T-helper 2 cell treated with Interferon-gamma antibody and Interleukin-4, amounts not matched to agents 5 μg/mL and 100 μg/mL, for 36 hours (primary cell): Measurements from ENCODE around the gene RCAN2.

Experiments used
- DNase-seq: peaks from one replicate; pipeline ENCODE4 v3.0.0; 2021; ENCODE audit warnings: low spot score
- H3K27ac Mint-ChIP-seq: one replicate; pipeline ENCODE4 v1.8.0; 2021; ENCODE audit warnings: mild to moderate bottlenecking, mixed read lengths
- H3K27me3 Mint-ChIP-seq: one replicate; pipeline ENCODE4 v1.8.0; 2021; ENCODE audit warnings: low read depth, mixed read lengths
- H3K36me3 Mint-ChIP-seq: one replicate; pipeline ENCODE4 v1.8.0; 2021; ENCODE audit warnings: low read depth, mixed read lengths
- H3K4me1 Mint-ChIP-seq: one replicate; pipeline ENCODE4 v1.8.0; 2021; ENCODE audit warnings: low read depth, mixed read lengths
- H3K4me3 Mint-ChIP-seq: one replicate; pipeline ENCODE4 v1.8.0; 2022; ENCODE audit warnings: mild to moderate bottlenecking, moderate library complexity, mixed read lengths
- H3K9me3 Mint-ChIP-seq: one replicate; pipeline ENCODE4 v1.8.0; 2021; ENCODE audit warnings: mixed read lengths

The RCAN2 gene

GRCh38 chr6:46472243-46472642, 19.0 kb downstream of the RCAN2 start:
- H3K27ac Mint-ChIP-seq, result no peak overlapping the region
- peaks cover 7% of the 10 kb centered on the region for H3K27me3 Mint-ChIP-seq
- no peaks in the 10 kb centered on the region for H3K4me1 Mint-ChIP-seq
- H3K9me3 Mint-ChIP-seq, result no peaks in the 10 kb centered on the region
- H3K4me3 Mint-ChIP-seq, result no peak overlapping the region
- H3K36me3 Mint-ChIP-seq, result no peaks in the 10 kb centered on the region
- DNase-seq, result no peak

- no peaks in the 10 kb centered on the region for H3K9me3 Mint-ChIP-seq
- DNase-seq, result no peak
- peaks cover 9% of the 10 kb centered on the region for H3K27me3 Mint-ChIP-seq
- no peak overlapping the region for H3K27ac Mint-ChIP-seq
- H3K36me3 Mint-ChIP-seq, result no peaks in the 10 kb centered on the region
- no peaks in the 10 kb centered on the region for H3K4me1 Mint-ChIP-seq
- no peak overlapping the region for H3K4me3 Mint-ChIP-seq
These were observed 22.2 kb downstream of the RCAN2 start for GRCh38 chr6:46469021-46469420.

- Mint-ChIP-seq H3K4me3 (no peak overlapping the region), H3K36me3 (no peaks in the 10 kb centered on the region), H3K27ac (no peak overlapping the region), H3K9me3 (no peaks in the 10 kb centered on the region), H3K4me1 (no peaks in the 10 kb centered on the region), H3K27me3 (peaks cover 9% of the 10 kb centered on the region)
- no peak for DNase-seq
These were observed 22.7 kb downstream of the RCAN2 start for GRCh38 chr6:46468403-46469010.

DNA sequence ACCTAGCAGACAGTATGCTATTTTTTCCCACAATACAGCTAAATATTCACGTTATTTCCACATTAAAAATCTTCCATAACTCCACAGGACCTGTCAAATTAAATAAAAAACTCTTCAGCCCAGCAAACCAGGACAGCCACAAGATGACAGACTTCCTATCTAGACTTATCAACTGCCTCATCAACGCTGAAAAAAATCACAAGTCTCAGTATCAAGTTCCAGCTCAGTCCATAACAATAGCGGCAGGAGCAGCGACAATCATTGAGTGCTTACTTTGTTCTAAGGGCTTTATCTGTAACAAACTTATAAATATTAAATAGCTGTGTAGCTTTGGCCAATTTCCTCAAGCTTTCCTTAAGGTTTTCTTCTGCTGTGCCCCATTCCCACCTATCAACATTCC, 24.7 kb downstream of the RCAN2 start:
- H3K4me3 Mint-ChIP-seq, result no peak overlapping the region
- DNase-seq, result no peak
- no peaks in the 10 kb centered on the region for H3K36me3 Mint-ChIP-seq
- no peaks in the 10 kb centered on the region for H3K9me3 Mint-ChIP-seq
- peaks cover 9% of the 10 kb centered on the region for H3K27me3 Mint-ChIP-seq
- no peaks in the 10 kb centered on the region for H3K4me1 Mint-ChIP-seq
- H3K27ac Mint-ChIP-seq, result no peak overlapping the region

- H3K4me1 Mint-ChIP-seq, result no peaks in the 10 kb centered on the region
- no peak for DNase-seq
- no peaks in the 10 kb centered on the region for H3K36me3 Mint-ChIP-seq
- no peaks in the 10 kb centered on the region for H3K9me3 Mint-ChIP-seq
- H3K27me3 Mint-ChIP-seq, result peaks cover 6% of the 10 kb centered on the region
- H3K27ac Mint-ChIP-seq, result no peak overlapping the region
- no peak overlapping the region for H3K4me3 Mint-ChIP-seq
These were observed 25.7 kb downstream of the RCAN2 start for GRCh38 chr6:46465294-46466165.

DNA sequence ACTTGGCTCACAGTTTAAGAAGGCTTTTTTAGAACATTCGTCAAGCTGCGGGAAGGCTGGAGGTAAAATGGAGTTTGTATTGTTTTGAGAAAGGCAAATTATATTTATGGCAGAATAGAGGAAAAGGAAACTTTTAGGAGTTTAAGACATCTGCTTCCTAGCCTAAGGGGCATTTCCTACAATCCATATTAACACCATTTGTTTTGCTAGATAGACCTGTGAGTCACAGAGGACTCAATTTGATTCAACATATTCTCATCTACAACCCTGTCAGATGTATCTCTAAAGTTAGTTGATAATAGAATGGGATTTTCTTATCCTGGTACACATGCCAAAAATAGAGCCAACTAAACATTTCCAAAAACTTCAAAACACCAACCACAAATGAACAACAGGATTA, 35.0 kb downstream of the RCAN2 start:
- H3K36me3 Mint-ChIP-seq, result no peaks in the 10 kb centered on the region
- no peak for DNase-seq
- H3K4me3 Mint-ChIP-seq, result no peak overlapping the region
- no peaks in the 10 kb centered on the region for H3K9me3 Mint-ChIP-seq
- no peak overlapping the region for H3K27ac Mint-ChIP-seq
- no peaks in the 10 kb centered on the region for H3K27me3 Mint-ChIP-seq
- no peaks in the 10 kb centered on the region for H3K4me1 Mint-ChIP-seq

GRCh38 chr6:46454691-46455090, 36.6 kb downstream of the RCAN2 start:
- H3K27ac Mint-ChIP-seq, result no peak overlapping the region
- H3K4me3 Mint-ChIP-seq, result no peak overlapping the region
- no peak for DNase-seq
- H3K27me3 Mint-ChIP-seq, result no peaks in the 10 kb centered on the region
- H3K9me3 Mint-ChIP-seq, result no peaks in the 10 kb centered on the region
- no peaks in the 10 kb centered on the region for H3K4me1 Mint-ChIP-seq
- no peaks in the 10 kb centered on the region for H3K36me3 Mint-ChIP-seq

- no peak for DNase-seq
- H3K9me3 Mint-ChIP-seq, result no peaks in the 10 kb centered on the region
- no peak overlapping the region for H3K27ac Mint-ChIP-seq
- no peaks in the 10 kb centered on the region for H3K27me3 Mint-ChIP-seq
- no peak overlapping the region for H3K4me3 Mint-ChIP-seq
- no peaks in the 10 kb centered on the region for H3K36me3 Mint-ChIP-seq
- H3K4me1 Mint-ChIP-seq, result no peaks in the 10 kb centered on the region
These were observed 37.4 kb downstream of the RCAN2 start for GRCh38 chr6:46453741-46454316.

DNA sequence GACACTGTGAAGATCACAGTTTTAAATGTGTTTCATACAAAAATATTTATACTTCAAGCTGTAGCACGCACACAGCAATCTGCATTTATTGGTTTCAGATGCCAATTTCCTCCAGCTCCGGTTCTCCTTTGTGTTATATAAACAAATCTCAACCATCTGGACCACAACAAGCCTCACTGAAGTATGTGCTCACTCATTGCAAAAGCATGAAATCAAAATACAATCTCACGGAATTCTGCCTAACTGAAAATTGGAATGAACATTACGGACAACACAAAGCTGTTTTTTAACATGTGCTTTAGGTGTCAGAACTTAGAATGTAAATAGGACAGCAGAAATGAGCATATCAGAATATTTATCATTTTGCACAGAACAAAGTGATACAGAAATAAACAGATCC, 38.0 kb downstream of the RCAN2 start:
- H3K27me3 Mint-ChIP-seq, result no peaks in the 10 kb centered on the region
- no peaks in the 10 kb centered on the region for H3K9me3 Mint-ChIP-seq
- no peaks in the 10 kb centered on the region for H3K4me1 Mint-ChIP-seq
- DNase-seq, result no peak
- H3K4me3 Mint-ChIP-seq, result no peak overlapping the region
- no peak overlapping the region for H3K27ac Mint-ChIP-seq
- H3K36me3 Mint-ChIP-seq, result no peaks in the 10 kb centered on the region

GRCh38 chr6:46452312-46452917, 38.8 kb downstream of the RCAN2 start:
- Mint-ChIP-seq H3K27me3 (peaks cover 3% of the 10 kb centered on the region), H3K27ac (no peak overlapping the region), H3K9me3 (no peaks in the 10 kb centered on the region), H3K4me3 (no peak overlapping the region), H3K36me3 (no peaks in the 10 kb centered on the region), H3K4me1 (no peaks in the 10 kb centered on the region)
- DNase-seq, result no peak

DNA sequence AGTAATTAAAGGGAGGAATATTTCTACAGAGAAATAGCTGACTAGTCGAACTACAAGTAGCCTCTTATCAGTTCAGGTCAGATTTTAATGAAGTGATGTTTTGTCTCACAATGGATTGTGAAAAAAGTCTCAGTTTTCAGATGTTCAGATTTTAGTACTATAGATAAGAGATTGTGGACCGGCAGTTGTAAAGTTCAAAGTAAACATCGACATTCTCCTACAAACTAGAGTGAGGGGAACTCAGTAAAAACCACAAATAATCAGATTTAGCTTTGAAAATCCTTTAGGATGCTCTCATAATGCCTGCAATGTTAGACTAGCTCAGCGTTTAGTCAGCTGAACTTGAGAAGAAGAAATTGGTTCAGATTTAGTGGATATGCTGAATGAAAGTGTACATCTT, 39.9 kb downstream of the RCAN2 start:
- no peak for DNase-seq
- Mint-ChIP-seq H3K9me3 (no peaks in the 10 kb centered on the region), H3K4me3 (no peak overlapping the region), H3K36me3 (no peaks in the 10 kb centered on the region), H3K27me3 (peaks cover 3% of the 10 kb centered on the region), H3K27ac (no peak overlapping the region), H3K4me1 (no peaks in the 10 kb centered on the region)

DNA sequence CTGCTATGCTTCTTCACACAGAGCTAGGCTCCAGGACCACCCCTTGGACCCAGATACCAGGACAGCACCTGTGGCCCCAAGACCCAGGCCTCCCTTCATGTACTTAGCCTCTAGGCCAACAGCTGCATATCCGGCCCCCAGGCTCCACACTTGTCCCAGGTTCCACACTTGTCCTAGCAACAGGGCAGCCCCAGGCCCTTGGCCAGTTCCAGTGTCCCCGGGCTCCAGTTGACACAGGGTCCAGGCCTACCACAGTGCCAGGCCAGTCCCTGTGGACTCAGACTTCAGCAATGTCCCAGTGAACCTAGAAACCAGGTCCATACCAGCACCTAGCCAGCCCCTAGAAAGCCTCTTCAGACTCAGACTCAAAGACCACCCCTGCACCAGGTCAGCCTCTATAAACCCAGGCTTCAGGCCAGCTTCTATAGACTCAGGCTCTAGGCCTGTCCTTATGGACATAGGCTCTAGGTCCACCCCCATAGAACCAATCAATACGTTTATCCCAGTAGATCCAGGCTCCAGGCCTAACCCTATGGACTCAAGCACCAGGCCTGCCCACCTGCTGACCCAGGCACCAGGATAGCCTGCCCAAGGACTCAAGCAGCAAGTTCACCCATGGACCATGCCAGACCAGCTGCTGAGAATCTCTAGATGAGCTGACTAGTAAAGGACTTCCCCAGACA, 46.3 kb downstream of the RCAN2 start:
- Mint-ChIP-seq H3K4me1 (no peaks in the 10 kb centered on the region), H3K9me3 (peaks cover 7% of the 10 kb centered on the region), H3K36me3 (no peaks in the 10 kb centered on the region), H3K27me3 (peaks cover 9% of the 10 kb centered on the region), H3K4me3 (no peak overlapping the region), H3K27ac (no peak overlapping the region)
- DNase-seq, result no peak

DNA sequence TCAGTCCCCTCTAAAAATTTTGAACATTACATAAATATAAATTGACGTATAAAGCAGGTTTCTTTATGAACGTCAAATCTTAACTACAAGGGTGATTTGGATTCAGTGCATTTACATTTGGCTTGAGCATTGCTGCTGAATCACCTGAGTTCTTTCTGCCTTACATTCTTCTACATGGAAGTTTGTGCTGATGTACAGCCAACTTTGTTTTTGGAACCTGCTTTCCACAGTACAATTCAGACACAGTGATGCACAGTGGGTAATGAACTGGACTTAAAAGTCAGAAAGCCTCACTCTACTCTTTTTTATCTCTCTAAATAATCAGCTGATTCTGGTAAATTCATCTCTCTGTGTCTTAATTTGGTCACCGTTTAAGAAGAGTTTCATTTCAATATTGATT, 47.6 kb downstream of the RCAN2 start:
- H3K9me3 Mint-ChIP-seq, result peaks cover 7% of the 10 kb centered on the region
- H3K4me1 Mint-ChIP-seq, result no peaks in the 10 kb centered on the region
- H3K36me3 Mint-ChIP-seq, result no peaks in the 10 kb centered on the region
- no peak for DNase-seq
- H3K4me3 Mint-ChIP-seq, result no peak overlapping the region
- peaks cover 9% of the 10 kb centered on the region for H3K27me3 Mint-ChIP-seq
- H3K27ac Mint-ChIP-seq, result no peak overlapping the region

DNA sequence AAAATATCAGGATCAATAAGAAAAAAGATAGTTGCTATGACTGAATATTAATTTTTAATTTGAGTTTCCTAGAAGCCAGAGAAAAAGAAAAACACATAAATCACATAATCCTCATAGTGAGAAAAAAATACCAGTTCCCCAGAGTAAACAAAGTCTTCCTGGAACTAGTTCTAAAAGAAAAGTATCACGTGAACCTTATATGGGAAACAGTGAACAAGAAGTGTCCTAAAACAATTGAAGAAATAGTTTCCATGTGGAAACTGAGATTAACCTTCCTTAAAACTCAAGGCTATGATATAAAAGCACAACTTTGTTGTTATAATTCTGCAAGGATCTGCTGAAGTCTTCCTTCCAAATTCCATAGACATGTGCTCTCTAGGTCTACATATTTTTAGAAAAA, 50.6 kb downstream of the RCAN2 start:
- Mint-ChIP-seq H3K4me1 (no peaks in the 10 kb centered on the region), H3K9me3 (peaks cover 4% of the 10 kb centered on the region), H3K4me3 (no peak overlapping the region), H3K27me3 (peaks cover 6% of the 10 kb centered on the region), H3K36me3 (no peaks in the 10 kb centered on the region), H3K27ac (no peak overlapping the region)
- no peak for DNase-seq
